HEK293 (cell line): Measurements from ENCODE around the gene ROBO1.

Experiments
- CTCF ChIA-PET: fragments of 350-600 bp; formaldehyde crosslinking; extraction: SDS; loops from one replicate; lab custom pipeline; 2021; ENCODE audit warnings: antibody characterized with exemption; lab: Yijun Ruan, JAX
- POLR2A ChIA-PET: fragments of 300-600 bp; formaldehyde crosslinking; extraction: SDS; loops from one replicate; lab custom pipeline; 2020; ENCODE audit warnings: antibody characterized with exemption, inconsistent platforms; lab: Yijun Ruan, JAX
- H3K27ac ChIP-seq: fragments of 200-500 bp; sonication (Bioruptor generic); 2 replicates; pipeline ENCODE4 v1.5.1; 2014; ENCODE audit warnings: low read depth, low read length, control low read depth, inconsistent platforms; ENCODE audit errors: extremely low read depth
- H3K36me3 ChIP-seq, 2 experiments: fragments of 200-500 bp in 1 of 2; sonication (Bioruptor generic) in 1 of 2; 1 replicate in 1 of 2; 2 replicates in 1 of 2; pipeline ENCODE4 v1.5.1; 2014 to 2017; ENCODE audit warnings: inconsistent platforms in 2 of 2, low read length in 2 of 2; ENCODE audit not compliant: control insufficient read depth in 2 of 2, insufficient read depth in 1 of 2
- H3K4me1 ChIP-seq: fragments of 200-500 bp; sonication (Bioruptor generic); 2 replicates; pipeline ENCODE4 v1.5.1; 2014; ENCODE audit warnings: mild to moderate bottlenecking, low read length, inconsistent platforms; ENCODE audit not compliant: control insufficient read depth, insufficient read depth
- H3K4me3 ChIP-seq: 2 replicates; pipeline ENCODE4 v1.5.1; 2011; ENCODE audit warnings: low read depth, mild to moderate bottlenecking, control low read depth, low read length, moderate library complexity
- H3K9me3 ChIP-seq: fragments of 200-500 bp; sonication (Bioruptor generic); 2 replicates; pipeline ENCODE4 v1.5.1; 2014; ENCODE audit warnings: low read depth, low read length, inconsistent platforms; ENCODE audit not compliant: control insufficient read depth, insufficient read depth
- GLI2 ChIP-seq: fragments of 450-650 bp; formaldehyde crosslinking; IDR thresholded peaks from 2 replicates; pipeline ENCODE4; 2017; ENCODE audit warnings: missing biosample characterization, missing genetic modification characterization, low read depth, borderline replicate concordance
- HOXD13 ChIP-seq: sonication (generic); formaldehyde crosslinking; IDR thresholded peaks from 2 replicates; pipeline ENCODE4 v1.8.0; 2022; ENCODE audit warnings: missing genetic modification reagents, borderline replicate concordance
- IKZF3 ChIP-seq: fragments of 450-650 bp; IDR thresholded peaks from 2 replicates; pipeline ENCODE4 v1.5.0; 2018; ENCODE audit warnings: missing biosample characterization, mild to moderate bottlenecking, missing genetic modification characterization, moderate library complexity
- PBX3 ChIP-seq: sonication (generic); formaldehyde crosslinking; IDR thresholded peaks from 2 replicates; pipeline ENCODE4 v1.8.1; 2022; ENCODE audit warnings: mild to moderate bottlenecking, moderate library complexity, missing genetic modification reagents
- PRDM10 ChIP-seq: fragments of 450-650 bp; formaldehyde crosslinking; IDR thresholded peaks from 2 replicates; pipeline ENCODE4 v1.5.1; 2016; ENCODE audit warnings: missing biosample characterization, missing genetic modification characterization
- REST ChIP-seq: fragments of 450-650 bp; formaldehyde crosslinking; IDR thresholded peaks from 2 replicates; pipeline ENCODE4 v1.5.1; 2016; ENCODE audit warnings: missing biosample characterization, missing genetic modification characterization
- ZBTB7A ChIP-seq: fragments of 450-650 bp; formaldehyde crosslinking; IDR thresholded peaks from 2 replicates; pipeline ENCODE4 v1.5.1; 2016; ENCODE audit warnings: low read depth, missing biosample characterization, missing genetic modification characterization
- ZFP3 ChIP-seq: fragments of 450-650 bp; formaldehyde crosslinking; IDR thresholded peaks from 2 replicates; pipeline ENCODE4 v1.5.1; 2016; ENCODE audit warnings: low read depth, missing biosample characterization, missing genetic modification characterization
- ZFP41 ChIP-seq: fragments of 450-650 bp; formaldehyde crosslinking; IDR thresholded peaks from 2 replicates; pipeline ENCODE4 v1.5.1; 2016; ENCODE audit warnings: missing biosample characterization, missing genetic modification characterization, borderline replicate concordance
- ZNF175 ChIP-seq: fragments of 450-650 bp; formaldehyde crosslinking; IDR thresholded peaks from 2 replicates; pipeline ENCODE4 v1.5.1; 2016; ENCODE audit warnings: missing biosample characterization, missing genetic modification characterization
- ZNF2 ChIP-seq: fragments of 450-650 bp; formaldehyde crosslinking; IDR thresholded peaks from 2 replicates; pipeline ENCODE4 v1.5.1; 2016; ENCODE audit warnings: missing biosample characterization, missing genetic modification characterization
- ZNF214 ChIP-seq: fragments of 450-650 bp; formaldehyde crosslinking; IDR thresholded peaks from 2 replicates; pipeline ENCODE4 v1.5.1; 2017; ENCODE audit warnings: missing biosample characterization, mild to moderate bottlenecking, missing genetic modification characterization, borderline replicate concordance
- ZNF366 ChIP-seq: fragments of 450-650 bp; formaldehyde crosslinking; conservative IDR thresholded peaks from 2 replicates; pipeline ENCODE4 v1.5.1; 2016; ENCODE audit warnings: missing biosample characterization, missing genetic modification characterization
- ZNF394 ChIP-seq: fragments of 450-650 bp; formaldehyde crosslinking; IDR thresholded peaks from 2 replicates; pipeline ENCODE4 v1.5.1; 2016; ENCODE audit warnings: missing biosample characterization, missing genetic modification characterization, mild to moderate bottlenecking, moderate library complexity, borderline replicate concordance
- ZNF433 ChIP-seq: fragments of 450-650 bp; formaldehyde crosslinking; IDR thresholded peaks from 2 replicates; pipeline ENCODE4 v1.5.1; 2016; ENCODE audit warnings: missing biosample characterization, missing genetic modification characterization, low read depth
- ZNF510 ChIP-seq: fragments of 450-650 bp; formaldehyde crosslinking; IDR thresholded peaks from 2 replicates; pipeline ENCODE4 v1.5.1; 2018; ENCODE audit warnings: mild to moderate bottlenecking, missing genetic modification characterization, missing biosample characterization; ENCODE audit not compliant: insufficient replicate concordance
- ZNF548 ChIP-seq: fragments of 450-650 bp; formaldehyde crosslinking; IDR thresholded peaks from 2 replicates; pipeline ENCODE4 v1.5.1; 2016; ENCODE audit warnings: missing biosample characterization, missing genetic modification characterization
- ZNF571 ChIP-seq: fragments of 450-650 bp; formaldehyde crosslinking; IDR thresholded peaks from 2 replicates; pipeline ENCODE4 v1.5.0; 2017; ENCODE audit warnings: missing biosample characterization, missing genetic modification characterization
- ZNF629 ChIP-seq: fragments of 450-650 bp; formaldehyde crosslinking; IDR thresholded peaks from 2 replicates; pipeline ENCODE4 v1.5.1; 2017; ENCODE audit warnings: missing biosample characterization, missing genetic modification characterization
- ZNF660 ChIP-seq: fragments of 450-650 bp; IDR thresholded peaks from 2 replicates; pipeline ENCODE4 v1.5.1; 2018; ENCODE audit warnings: missing biosample characterization, mild to moderate bottlenecking, missing genetic modification characterization
- ZNF670 ChIP-seq: fragments of 450-650 bp; formaldehyde crosslinking; IDR thresholded peaks from 2 replicates; pipeline ENCODE4 v1.5.1; 2016; ENCODE audit warnings: missing biosample characterization, missing genetic modification characterization, low read depth
- ZNF792 ChIP-seq: fragments of 450-650 bp; formaldehyde crosslinking; IDR thresholded peaks from 2 replicates; pipeline ENCODE4 v1.5.1; 2016; ENCODE audit warnings: missing biosample characterization, missing genetic modification characterization

Gene ROBO1

GRCh38 chr3:79378064-79378463 lies 389.7 kb downstream of the ROBO1 start:
- TF ChIP-seq HOXD13 (CRISPR knock-in tag) = no peak
- TF ChIP-seq ZNF2 (tag by site-specific recombination) = no peak
- no peak for TF ChIP-seq ZFP3 (tag by site-specific recombination)
- TF ChIP-seq ZNF510 (tag by site-specific recombination) = no peak
- no peak for TF ChIP-seq ZNF548 (tag by site-specific recombination)
- no peak for TF ChIP-seq ZNF394 (tag by site-specific recombination)
- TF ChIP-seq, all 188 proteins: peak for 0
- no peaks in the 10 kb centered on the region for H3K9me3 ChIP-seq
- no peak overlapping the region for H3K4me3 ChIP-seq
- ChIA-PET POLR2A (no interaction called here), CTCF (interaction anchor here (0.6 to 1.1 kb wide), 2 partner anchors 16 to 19 kb away, joined by 3 read pairs; no protein-coding TSS in a partner anchor)
- no peak overlapping the region for H3K27ac ChIP-seq
- no peaks in the 10 kb centered on the region for H3K36me3 ChIP-seq
- no peaks in the 10 kb centered on the region for H3K4me1 ChIP-seq

GRCh38 chr3:79369306-79369705 lies 398.5 kb downstream of the ROBO1 start:
- H3K4me3 ChIP-seq = no peak overlapping the region
- POLR2A ChIA-PET = no interaction called here

GRCh38 chr3:79368403-79368802 lies 399.4 kb downstream of the ROBO1 start:
- POLR2A ChIA-PET = no interaction called here
- no peaks in the 10 kb centered on the region for H3K36me3 ChIP-seq
- H3K9me3 ChIP-seq = no peaks in the 10 kb centered on the region
- no peaks in the 10 kb centered on the region for H3K4me1 ChIP-seq
- CTCF ChIA-PET = no interaction called here
- H3K4me3 ChIP-seq = no peak overlapping the region
- H3K27ac ChIP-seq = no peak overlapping the region
- TF ChIP-seq IKZF3 (no peak), ZFP41 (tag by site-specific recombination) (no peak), PBX3 (CRISPR knock-in tag) (no peak), ZNF629 (tag by site-specific recombination) (no peak), ZNF660 (no peak), PRDM10 (tag by site-specific recombination) (no peak), ZNF366 (tag by site-specific recombination) (no peak), GLI2 (tag by site-specific recombination) (no peak), ZNF670 (tag by site-specific recombination) (no peak), ZNF571 (no peak), ZBTB7A (tag by site-specific recombination) (no peak), ZNF792 (no peak)

More at GRCh38 chr3:79369306-79369705, 398.5 kb downstream of the ROBO1 start:
- Histone ChIP-seq H3K36me3 (no peaks in the 10 kb centered on the region), H3K4me1 (no peaks in the 10 kb centered on the region), H3K27ac (no peak overlapping the region), H3K9me3 (no peaks in the 10 kb centered on the region)
- CTCF ChIA-PET = no interaction called here
- no peak for TF ChIP-seq ZNF175 (tag by site-specific recombination)
- TF ChIP-seq REST = no peak
- no peak for TF ChIP-seq ZNF214 (tag by site-specific recombination)
- no peak for TF ChIP-seq ZNF433
